ENCODE results near the gene PODN.

DNA sequence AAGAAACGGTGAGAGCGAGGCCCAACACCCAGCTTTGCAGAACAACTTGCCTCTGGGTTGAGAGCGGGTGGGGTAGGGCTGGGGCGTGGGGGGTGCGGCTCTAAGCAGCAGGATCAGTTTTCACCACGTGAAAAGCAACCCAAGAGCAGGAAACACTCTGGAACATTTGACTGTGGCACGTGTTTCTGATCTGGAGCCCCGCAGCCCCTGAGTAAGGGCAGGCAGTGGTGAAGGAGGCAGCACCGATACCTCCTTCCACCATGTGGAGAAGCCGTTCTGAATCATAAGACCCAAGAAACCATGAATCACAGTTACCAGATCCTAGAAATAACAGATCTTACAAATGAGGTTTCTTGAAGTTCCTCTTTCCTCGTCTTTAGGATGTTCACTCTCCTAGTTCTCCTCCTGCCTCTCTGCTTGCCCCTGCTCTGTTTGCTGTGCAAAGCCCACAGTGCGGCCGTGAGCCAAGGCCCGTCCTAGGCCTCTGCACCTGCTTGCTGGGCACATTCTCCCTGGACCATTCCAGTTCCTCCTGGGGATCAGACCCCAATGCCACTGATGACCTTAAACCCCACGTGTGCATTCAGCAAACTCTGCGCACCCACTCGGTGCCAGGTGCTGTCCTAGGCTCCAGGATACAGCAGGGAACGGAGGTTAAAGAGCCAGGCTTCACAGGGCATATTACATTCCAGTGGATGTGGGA lies 48.5 kb downstream of the PODN start:
- TF ChIP-seq EZH2 (IDR thresholded peaks at IDR 0.05; ENCODE audit: borderline replicate concordance, low read length): no peak
- TF ChIP-seq, protein P1, sequence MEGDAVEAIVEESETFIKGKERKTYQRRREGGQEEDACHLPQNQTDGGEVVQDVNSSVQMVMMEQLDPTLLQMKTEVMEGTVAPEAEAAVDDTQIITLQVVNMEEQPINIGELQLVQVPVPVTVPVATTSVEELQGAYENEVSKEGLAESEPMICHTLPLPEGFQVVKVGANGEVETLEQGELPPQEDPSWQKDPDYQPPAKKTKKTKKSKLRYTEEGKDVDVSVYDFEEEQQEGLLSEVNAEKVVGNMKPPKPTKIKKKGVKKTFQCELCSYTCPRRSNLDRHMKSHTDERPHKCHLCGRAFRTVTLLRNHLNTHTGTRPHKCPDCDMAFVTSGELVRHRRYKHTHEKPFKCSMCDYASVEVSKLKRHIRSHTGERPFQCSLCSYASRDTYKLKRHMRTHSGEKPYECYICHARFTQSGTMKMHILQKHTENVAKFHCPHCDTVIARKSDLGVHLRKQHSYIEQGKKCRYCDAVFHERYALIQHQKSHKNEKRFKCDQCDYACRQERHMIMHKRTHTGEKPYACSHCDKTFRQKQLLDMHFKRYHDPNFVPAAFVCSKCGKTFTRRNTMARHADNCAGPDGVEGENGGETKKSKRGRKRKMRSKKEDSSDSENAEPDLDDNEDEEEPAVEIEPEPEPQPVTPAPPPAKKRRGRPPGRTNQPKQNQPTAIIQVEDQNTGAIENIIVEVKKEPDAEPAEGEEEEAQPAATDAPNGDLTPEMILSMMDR (IDR thresholded peaks at IDR 0.05; ENCODE audit: low read length): no peak

Measured in OCI-LY1 (cell line).